Ishikawa (cell line): ENCODE results near the gene ACE.

Experiments
- CEBPB ChIP-seq: IDR thresholded peaks from 2 replicates; pipeline ENCODE4 v1.6.1; 2012
- CREB1 ChIP-seq: IDR thresholded peaks from 2 replicates; pipeline ENCODE4 v1.6.1; 2012; ENCODE audit warnings: low read depth
- EGR1 ChIP-seq: IDR thresholded peaks from 2 replicates; pipeline ENCODE4 v1.6.1; 2012
- EP300 ChIP-seq: IDR thresholded peaks from 2 replicates; pipeline ENCODE4 v1.6.1; 2012; ENCODE audit warnings: borderline replicate concordance
- FOXM1 ChIP-seq: IDR thresholded peaks from 2 replicates; pipeline ENCODE4 v1.6.1; 2012; ENCODE audit warnings: low read depth, borderline replicate concordance
- NFIC ChIP-seq: IDR thresholded peaks from 2 replicates; pipeline ENCODE4 v1.6.1; 2012
- RAD21 ChIP-seq: IDR thresholded peaks from 2 replicates; pipeline ENCODE4 v1.6.1; 2012; ENCODE audit warnings: low read depth
- TAF1 ChIP-seq: IDR thresholded peaks from 2 replicates; pipeline ENCODE4 v1.6.1; 2012; ENCODE audit warnings: low read depth, mild to moderate bottlenecking
- TCF12 ChIP-seq: IDR thresholded peaks from 2 replicates; pipeline ENCODE4 v1.6.1; 2012; ENCODE audit warnings: low read depth
- TEAD4 ChIP-seq: IDR thresholded peaks from 2 replicates; pipeline ENCODE4 v1.6.1; 2012
- YY1 ChIP-seq: IDR thresholded peaks from 2 replicates; pipeline ENCODE4 v1.6.1; 2012; ENCODE audit warnings: low read depth
- ZBTB7A ChIP-seq: IDR thresholded peaks from 2 replicates; pipeline ENCODE4 v1.6.1; 2012; ENCODE audit warnings: low read depth
- TF ChIP-seq, protein P1 (sequence below): IDR thresholded peaks from 2 replicates; pipeline ENCODE4 v1.6.1; 2012; ENCODE audit warnings: low read depth, mild to moderate bottlenecking
- TF ChIP-seq, protein P2 (sequence below): IDR thresholded peaks from 2 replicates; pipeline ENCODE4 v1.6.1; 2012
- TF ChIP-seq, protein P3 (sequence below): IDR thresholded peaks from 2 replicates; pipeline ENCODE4 v1.6.1; 2012

Gene ACE

DNA sequence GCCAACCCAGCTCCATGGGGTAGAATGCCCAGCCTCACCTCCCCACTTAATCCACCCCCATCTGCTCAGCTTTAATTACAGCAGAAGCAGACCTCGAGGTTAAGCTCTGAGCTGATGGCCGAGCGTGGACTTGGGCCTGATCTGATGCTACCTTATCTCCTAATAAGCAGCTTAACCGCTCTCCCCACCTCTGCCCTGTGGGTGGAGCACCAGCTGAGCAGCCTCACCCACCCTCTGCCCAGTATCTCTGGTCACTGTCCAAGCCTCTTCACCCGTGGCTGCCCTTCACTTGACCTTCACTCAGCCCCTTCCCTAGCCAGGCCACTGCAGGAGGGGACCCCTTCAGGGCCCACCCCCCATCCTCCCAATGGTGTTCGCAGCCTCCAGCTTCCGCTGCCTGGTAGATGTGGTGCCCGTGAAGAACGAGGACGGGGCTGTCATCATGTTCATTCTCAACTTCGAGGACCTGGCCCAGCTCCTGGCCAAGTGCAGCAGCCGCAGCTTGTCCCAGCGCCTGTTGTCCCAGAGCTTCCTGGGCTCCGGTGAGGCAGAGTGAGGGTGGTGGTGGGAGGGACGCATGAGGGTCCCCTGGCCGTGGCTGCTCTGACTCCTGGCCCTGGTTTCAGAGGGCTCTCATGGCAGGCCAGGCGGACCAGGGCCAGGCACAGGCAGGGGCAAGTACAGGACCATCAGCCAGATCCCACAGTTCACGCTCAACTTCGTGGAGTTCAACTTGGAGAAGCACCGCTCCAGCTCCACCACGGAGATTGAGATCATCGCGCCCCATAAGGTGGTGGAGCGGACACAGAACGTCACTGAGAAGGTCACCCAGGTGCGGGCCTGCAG is 53.1 kb downstream of the ACE start:
- TF ChIP-seq YY1 = no peak
- TF ChIP-seq EP300 = no peak
- no peak for TF ChIP-seq CREB1
- no peak for TF ChIP-seq RAD21
- no peak for TF ChIP-seq FOXM1
- no peak for TF ChIP-seq CEBPB
- TF ChIP-seq ZBTB7A = no peak
- no peak for TF ChIP-seq NFIC
- TF ChIP-seq TEAD4 = no peak
- TF ChIP-seq, protein P1, sequence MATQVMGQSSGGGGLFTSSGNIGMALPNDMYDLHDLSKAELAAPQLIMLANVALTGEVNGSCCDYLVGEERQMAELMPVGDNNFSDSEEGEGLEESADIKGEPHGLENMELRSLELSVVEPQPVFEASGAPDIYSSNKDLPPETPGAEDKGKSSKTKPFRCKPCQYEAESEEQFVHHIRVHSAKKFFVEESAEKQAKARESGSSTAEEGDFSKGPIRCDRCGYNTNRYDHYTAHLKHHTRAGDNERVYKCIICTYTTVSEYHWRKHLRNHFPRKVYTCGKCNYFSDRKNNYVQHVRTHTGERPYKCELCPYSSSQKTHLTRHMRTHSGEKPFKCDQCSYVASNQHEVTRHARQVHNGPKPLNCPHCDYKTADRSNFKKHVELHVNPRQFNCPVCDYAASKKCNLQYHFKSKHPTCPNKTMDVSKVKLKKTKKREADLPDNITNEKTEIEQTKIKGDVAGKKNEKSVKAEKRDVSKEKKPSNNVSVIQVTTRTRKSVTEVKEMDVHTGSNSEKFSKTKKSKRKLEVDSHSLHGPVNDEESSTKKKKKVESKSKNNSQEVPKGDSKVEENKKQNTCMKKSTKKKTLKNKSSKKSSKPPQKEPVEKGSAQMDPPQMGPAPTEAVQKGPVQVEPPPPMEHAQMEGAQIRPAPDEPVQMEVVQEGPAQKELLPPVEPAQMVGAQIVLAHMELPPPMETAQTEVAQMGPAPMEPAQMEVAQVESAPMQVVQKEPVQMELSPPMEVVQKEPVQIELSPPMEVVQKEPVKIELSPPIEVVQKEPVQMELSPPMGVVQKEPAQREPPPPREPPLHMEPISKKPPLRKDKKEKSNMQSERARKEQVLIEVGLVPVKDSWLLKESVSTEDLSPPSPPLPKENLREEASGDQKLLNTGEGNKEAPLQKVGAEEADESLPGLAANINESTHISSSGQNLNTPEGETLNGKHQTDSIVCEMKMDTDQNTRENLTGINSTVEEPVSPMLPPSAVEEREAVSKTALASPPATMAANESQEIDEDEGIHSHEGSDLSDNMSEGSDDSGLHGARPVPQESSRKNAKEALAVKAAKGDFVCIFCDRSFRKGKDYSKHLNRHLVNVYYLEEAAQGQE = no peak
- TF ChIP-seq, protein P2, sequence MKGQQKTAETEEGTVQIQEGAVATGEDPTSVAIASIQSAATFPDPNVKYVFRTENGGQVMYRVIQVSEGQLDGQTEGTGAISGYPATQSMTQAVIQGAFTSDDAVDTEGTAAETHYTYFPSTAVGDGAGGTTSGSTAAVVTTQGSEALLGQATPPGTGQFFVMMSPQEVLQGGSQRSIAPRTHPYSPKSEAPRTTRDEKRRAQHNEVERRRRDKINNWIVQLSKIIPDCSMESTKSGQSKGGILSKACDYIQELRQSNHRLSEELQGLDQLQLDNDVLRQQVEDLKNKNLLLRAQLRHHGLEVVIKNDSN = no peak
- no peak for TF ChIP-seq EGR1
- TF ChIP-seq, protein P3, sequence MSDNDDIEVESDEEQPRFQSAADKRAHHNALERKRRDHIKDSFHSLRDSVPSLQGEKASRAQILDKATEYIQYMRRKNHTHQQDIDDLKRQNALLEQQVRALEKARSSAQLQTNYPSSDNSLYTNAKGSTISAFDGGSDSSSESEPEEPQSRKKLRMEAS = no peak
- TF ChIP-seq TCF12 = no peak
- no peak for TF ChIP-seq TAF1

DNA sequence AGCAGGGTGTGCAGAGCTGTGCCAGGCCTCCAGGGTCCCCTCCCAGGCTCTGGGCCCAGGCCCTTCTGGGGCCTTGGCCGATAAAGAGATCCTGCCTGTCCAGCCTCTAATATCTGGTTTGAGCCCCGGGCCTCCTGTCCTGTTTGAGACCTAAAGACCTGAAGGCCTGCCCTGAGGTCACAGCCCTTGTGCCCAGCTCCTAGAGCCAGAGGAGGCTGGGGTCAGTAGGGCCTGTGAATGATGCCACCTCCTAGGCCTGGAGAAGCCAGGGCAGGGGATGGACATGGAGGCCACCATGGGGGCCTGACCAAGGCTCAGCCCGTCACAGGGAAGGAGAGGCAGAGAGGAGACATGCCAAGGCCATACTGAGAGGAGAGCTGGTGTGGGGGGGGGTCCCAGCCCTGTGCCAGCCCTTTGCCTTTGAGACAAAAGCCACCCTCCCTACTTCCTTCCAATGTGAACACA is 53.7 kb downstream of the ACE start:
- TF ChIP-seq, protein P3 = no peak
- no peak for TF ChIP-seq CREB1
- no peak for TF ChIP-seq TEAD4
- TF ChIP-seq, protein P1 = no peak
- no peak for TF ChIP-seq EGR1
- TF ChIP-seq ZBTB7A = no peak
- TF ChIP-seq CEBPB = no peak
- TF ChIP-seq, protein P2 = no peak
- no peak for TF ChIP-seq TAF1
- no peak for TF ChIP-seq EP300
- TF ChIP-seq YY1 = no peak
- no peak for TF ChIP-seq TCF12
- TF ChIP-seq NFIC = no peak
- no peak for TF ChIP-seq FOXM1
- no peak for TF ChIP-seq RAD21

DNA sequence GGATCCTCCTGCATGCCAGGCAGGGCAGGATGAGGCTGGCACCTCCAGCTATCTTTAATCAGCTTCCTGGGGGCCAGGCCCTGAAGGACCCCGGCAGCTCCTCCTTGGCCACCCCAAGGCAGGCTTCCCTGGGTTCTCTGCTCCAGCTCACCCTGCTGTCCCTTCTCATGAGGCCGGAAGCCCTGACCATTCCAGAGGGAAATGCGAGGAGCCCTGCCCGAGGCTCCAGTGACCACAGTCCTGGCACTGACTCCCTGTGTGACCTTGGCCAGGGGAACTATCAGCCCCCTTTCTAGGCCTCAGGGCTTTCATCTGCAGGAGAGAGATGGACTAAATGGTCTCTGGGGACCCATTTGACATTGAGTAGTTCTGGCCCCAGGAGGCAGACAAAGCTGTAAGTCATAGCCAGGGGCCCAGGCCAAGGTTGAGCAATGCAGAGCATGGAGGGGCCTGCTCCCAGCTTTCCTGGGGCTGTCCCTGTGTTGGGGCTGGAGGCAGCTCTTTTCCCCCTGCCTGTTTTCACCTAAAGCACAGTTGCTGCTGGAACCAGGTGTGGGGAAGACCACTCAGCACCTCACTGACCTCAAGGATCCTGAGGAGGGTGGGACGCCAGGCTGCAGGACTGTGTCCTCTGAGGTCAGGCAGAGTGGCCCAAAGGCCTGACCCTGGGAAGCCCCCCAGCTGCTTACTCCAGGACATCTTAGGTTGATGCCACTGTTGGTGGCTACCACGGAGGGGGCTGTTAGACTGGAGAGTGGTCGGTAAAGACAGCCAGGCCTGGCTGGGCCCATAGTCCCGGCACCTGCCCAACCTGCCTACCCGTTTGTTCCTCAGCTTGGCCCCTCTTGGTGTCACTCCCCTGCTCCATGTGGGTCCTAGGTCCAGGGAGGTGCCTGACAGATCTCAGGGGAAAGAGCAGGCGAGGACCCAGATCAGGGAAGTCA is 54.4 kb downstream of the ACE start:
- TF ChIP-seq CREB1 = no peak
- no peak for TF ChIP-seq TEAD4
- no peak for TF ChIP-seq EP300
- no peak for TF ChIP-seq ZBTB7A
- TF ChIP-seq, protein P2 = no peak
- no peak for TF ChIP-seq FOXM1
- TF ChIP-seq YY1 = no peak
- no peak for TF ChIP-seq CEBPB
- TF ChIP-seq, protein P1 = no peak
- no peak for TF ChIP-seq NFIC
- no peak for TF ChIP-seq TAF1
- TF ChIP-seq, protein P3 = no peak
- no peak for TF ChIP-seq EGR1
- TF ChIP-seq TCF12 = no peak
- no peak for TF ChIP-seq RAD21
